Peyer's patch (tissue), 4 donors: ENCODE data around the gene CDX1. TPM values are rescaled to one million over a fixed set of nuclear protein-coding genes. Genes with fewer than 3 reads are reported as not detected.

Source experiments
- DNase-seq, 3 donors: peaks; one replicate each; pipeline ENCODE4 v3.0.0-alpha.2; 2017 to 2019
- H3K27ac ChIP-seq, 4 donors: fragments of 200-600 bp; sonication (generic); one replicate each; pipeline ENCODE4 v1.5.1; 2016 to 2019
- H3K27me3 ChIP-seq, 2 donors: fragments of 200-600 bp; sonication (generic); one replicate each; pipeline ENCODE4 v1.5.1; 2019
- H3K36me3 ChIP-seq, 3 donors: fragments of 200-600 bp; sonication (generic); one replicate each; pipeline ENCODE4 v1.5.1; 2016 to 2019
- H3K4me1 ChIP-seq, 4 donors: fragments of 200-600 bp; sonication (generic); one replicate each; pipeline ENCODE4 v1.5.1; 2016 to 2019
- H3K4me3 ChIP-seq, 4 donors: fragments of 200-600 bp; sonication (generic); 1 replicate in 3 of 4; 2 replicates in 1 of 4; pipeline ENCODE4 v1.5.1; 2016 to 2019; ENCODE audit warnings: mild to moderate bottlenecking in 1 of 4
- H3K9me3 ChIP-seq, 4 donors: fragments of 200-600 bp; sonication (generic); one replicate each; pipeline ENCODE4 v1.5.1; 2016 to 2019; ENCODE audit warnings: mild to moderate bottlenecking in 1 of 4
- POLR2A ChIP-seq, 2 donors: fragments of 450-650 bp; IDR thresholded peaks; one replicate each; pipeline ENCODE4 v1.5.1; 2017; ENCODE audit warnings: antibody characterized with exemption in 2 of 2, mild to moderate bottlenecking in 2 of 2, moderate library complexity in 2 of 2
- total RNA-seq, 4 donors: library from RNA; depleted of rRNA; stranded (reverse); fragments of >200 nt; gene quantifications; one replicate each; pipeline ENCODE4 v1.1.0, GENCODE V29; 2016
- TF ChIP-seq, protein P1 (sequence below), 6 experiments: fragments of 450-650 bp in 4 of 6; fragments of 200-600 bp in 2 of 6; sonication (generic) in 1 of 6; IDR thresholded peaks; one replicate each; pipeline ENCODE4 v1.5.1; 2017 to 2019; ENCODE audit warnings: antibody characterized with exemption in 6 of 6, mild to moderate bottlenecking in 3 of 6, moderate library complexity in 1 of 6

The CDX1 gene
- total RNA-seq, 4 donors from 2014 or later: 177 to 429 (median 370) TPM

DNA sequence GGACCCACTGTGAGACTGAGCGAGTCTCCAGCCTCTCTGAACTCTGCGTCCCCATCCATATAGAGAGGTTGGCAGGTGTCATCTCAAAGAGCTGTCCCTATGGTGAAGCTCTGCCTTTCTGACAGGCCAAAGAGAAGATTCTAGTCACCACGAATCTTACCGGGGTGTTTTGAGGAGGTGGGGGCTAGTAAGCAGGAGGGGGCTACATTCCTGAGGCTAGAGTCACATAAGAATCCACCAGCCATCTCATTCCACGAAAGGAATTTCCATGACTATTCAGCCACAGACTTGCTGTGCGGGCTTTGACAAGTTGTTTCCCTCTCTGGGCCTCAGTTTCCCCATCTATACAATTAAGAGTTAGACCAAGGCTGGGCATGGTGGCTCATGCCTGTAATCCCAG lies 27.2 kb upstream of the CDX1 start:
- peak overlapping the region; percentile 62 to 84 (median 76) for H3K27ac ChIP-seq
- TF ChIP-seq, protein P1, sequence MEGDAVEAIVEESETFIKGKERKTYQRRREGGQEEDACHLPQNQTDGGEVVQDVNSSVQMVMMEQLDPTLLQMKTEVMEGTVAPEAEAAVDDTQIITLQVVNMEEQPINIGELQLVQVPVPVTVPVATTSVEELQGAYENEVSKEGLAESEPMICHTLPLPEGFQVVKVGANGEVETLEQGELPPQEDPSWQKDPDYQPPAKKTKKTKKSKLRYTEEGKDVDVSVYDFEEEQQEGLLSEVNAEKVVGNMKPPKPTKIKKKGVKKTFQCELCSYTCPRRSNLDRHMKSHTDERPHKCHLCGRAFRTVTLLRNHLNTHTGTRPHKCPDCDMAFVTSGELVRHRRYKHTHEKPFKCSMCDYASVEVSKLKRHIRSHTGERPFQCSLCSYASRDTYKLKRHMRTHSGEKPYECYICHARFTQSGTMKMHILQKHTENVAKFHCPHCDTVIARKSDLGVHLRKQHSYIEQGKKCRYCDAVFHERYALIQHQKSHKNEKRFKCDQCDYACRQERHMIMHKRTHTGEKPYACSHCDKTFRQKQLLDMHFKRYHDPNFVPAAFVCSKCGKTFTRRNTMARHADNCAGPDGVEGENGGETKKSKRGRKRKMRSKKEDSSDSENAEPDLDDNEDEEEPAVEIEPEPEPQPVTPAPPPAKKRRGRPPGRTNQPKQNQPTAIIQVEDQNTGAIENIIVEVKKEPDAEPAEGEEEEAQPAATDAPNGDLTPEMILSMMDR (IDR thresholded peaks at IDR 0.05): no peak
- no peak for TF ChIP-seq POLR2A (IDR thresholded peaks at IDR 0.05)
- H3K27me3 ChIP-seq: no peaks in the 10 kb centered on the region
- no peak for DNase-seq
- peaks cover 0 to 63% (median 0%) of the 10 kb centered on the region in 4 donors for H3K4me1 ChIP-seq
- H3K9me3 ChIP-seq: no peaks in the 10 kb centered on the region
- H3K36me3 ChIP-seq: no peaks in the 10 kb centered on the region
- no peak overlapping the region for H3K4me3 ChIP-seq

DNA sequence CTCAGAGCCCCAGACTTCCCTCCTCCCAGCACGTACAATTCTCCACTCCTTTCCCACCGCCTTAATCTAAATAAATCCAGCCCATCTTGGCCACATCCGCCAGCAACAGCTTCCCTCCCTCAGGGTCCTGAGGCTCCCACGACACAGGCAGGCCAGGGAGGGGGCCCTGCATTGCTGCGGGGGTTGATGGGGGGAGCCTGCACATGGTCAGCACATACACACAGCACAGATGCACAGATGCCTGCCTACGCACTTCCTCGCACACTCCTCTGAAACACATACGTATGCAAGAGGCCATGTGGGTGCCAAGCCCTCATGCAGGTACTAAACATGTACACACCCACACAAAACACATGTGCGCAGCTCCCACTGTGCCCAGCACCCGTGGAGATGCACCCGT lies 25.7 kb upstream of the CDX1 start:
- no peaks in the 10 kb centered on the region for H3K27me3 ChIP-seq
- no peaks in the 10 kb centered on the region for H3K9me3 ChIP-seq
- H3K4me1 ChIP-seq: peaks cover 0 to 76% (median 0%) of the 10 kb centered on the region in 4 donors
- no peak for DNase-seq
- no peak for TF ChIP-seq POLR2A (IDR thresholded peaks at IDR 0.05)
- TF ChIP-seq, protein P1 (IDR thresholded peaks at IDR 0.05): no peak
- H3K4me3 ChIP-seq: no peak overlapping the region
- no peaks in the 10 kb centered on the region for H3K36me3 ChIP-seq
- H3K27ac ChIP-seq: peak overlapping the region; percentile 62 to 84 (median 76)

DNA sequence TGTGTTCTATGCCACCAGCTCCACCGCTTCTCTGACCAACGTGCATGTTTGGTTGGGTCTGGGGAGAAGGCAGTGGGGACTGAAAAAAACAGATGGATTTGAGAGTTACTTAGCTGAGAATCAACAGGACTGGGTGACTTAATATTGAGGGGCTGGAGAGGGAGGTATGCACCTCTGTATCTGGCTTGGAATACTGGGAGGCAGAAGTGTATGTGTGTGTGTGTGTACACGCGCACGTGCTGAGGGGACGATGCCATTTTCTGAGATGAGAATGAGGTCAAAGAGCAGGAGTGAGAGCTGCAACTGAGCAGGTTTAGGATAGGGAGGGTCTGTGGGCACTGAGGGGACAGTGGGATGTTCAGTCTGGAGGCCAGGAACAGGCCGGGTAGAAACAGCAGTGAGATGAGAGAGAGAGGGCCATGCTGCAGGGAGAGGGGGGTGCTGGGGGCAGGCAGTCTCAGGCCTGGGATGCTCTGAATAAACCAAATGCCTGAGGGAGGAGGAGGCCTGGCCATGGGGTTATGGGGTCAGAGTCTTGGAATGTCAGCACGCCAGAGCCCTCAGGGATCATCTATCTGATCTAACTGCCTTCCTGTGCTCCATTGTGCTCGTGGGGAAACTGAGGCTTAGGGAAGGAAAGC lies 24.9 kb upstream of the CDX1 start:
- no peak for TF ChIP-seq POLR2A (IDR thresholded peaks at IDR 0.05)
- TF ChIP-seq, protein P1 (IDR thresholded peaks at IDR 0.05): no peak
- DNase-seq: no peak
- no peak overlapping the region for H3K4me3 ChIP-seq
- no peaks in the 10 kb centered on the region for H3K9me3 ChIP-seq
- peak overlapping the region in 3 of 4 donors; percentile 70 to 84 (median 81) for H3K27ac ChIP-seq
- H3K27me3 ChIP-seq: no peaks in the 10 kb centered on the region
- peaks cover 0 to 76% (median 0%) of the 10 kb centered on the region in 4 donors for H3K4me1 ChIP-seq
- no peaks in the 10 kb centered on the region for H3K36me3 ChIP-seq

DNA sequence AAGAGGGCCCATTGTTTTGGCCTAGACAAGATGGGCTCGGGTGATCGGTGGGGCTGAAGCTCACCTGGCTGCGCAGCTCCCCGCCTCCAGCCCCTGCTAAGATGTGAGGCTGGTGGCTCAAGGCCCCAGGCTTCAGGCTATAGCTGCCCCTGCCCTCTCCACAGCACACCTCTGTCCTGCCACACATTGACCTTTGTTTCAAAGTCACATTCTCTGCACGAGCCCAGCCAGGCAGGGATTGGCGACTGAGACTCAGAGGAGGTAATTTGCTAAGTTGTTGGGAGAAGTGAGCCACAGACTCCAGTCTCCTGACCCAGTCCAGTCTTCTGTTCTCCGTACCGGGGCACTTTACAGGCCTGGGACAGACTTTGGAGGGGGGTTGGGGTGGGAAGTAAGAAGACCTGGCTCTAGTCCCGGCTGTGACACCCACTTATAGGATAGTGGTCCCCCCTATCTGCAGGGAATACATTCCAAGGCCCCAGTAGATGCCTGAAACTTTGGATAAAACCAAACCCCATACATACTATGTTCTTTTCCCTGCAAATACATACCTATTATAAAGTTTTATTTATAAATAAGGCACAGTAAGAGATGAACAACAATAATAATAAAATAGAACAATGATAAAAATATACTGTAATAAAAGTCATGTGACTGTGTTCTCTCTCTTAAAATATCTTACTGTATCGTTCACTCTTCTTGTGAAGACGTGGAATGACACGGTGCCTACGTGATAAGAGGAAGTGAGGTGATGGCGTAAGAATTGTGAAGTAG lies 24.2 kb upstream of the CDX1 start:
- Histone ChIP-seq H3K9me3 (no peaks in the 10 kb centered on the region), H3K4me1 (peaks cover 0 to 76% (median 0%) of the 10 kb centered on the region in 4 donors), H3K27me3 (no peaks in the 10 kb centered on the region), H3K27ac (peak overlapping the region; percentile 62 to 84 (median 76)), H3K36me3 (no peaks in the 10 kb centered on the region), H3K4me3 (no peak overlapping the region)
- TF ChIP-seq, protein P1 (IDR thresholded peaks at IDR 0.05): no peak
- no peak for TF ChIP-seq POLR2A (IDR thresholded peaks at IDR 0.05)
- DNase-seq: no peak

DNA sequence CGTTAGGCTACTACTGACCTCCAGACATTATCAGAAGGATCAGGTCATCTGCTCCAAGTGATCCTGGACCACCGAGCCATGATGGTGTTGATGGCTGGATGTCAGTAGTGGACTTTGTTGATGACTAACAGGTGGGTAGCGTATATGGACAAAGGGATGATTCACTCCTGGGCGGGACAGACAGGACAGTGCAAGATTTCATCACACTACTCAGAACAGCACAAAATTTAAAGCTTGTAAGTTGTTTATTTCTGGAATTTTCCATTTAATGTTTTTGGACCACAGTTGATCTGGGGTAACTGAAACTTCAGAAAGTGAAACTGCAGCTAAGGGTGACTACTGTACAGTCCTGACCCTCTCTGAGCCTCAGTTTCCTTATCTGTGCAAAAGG lies 23.6 kb upstream of the CDX1 start:
- Histone ChIP-seq H3K27me3 (no peaks in the 10 kb centered on the region), H3K36me3 (no peaks in the 10 kb centered on the region), H3K4me3 (no peak overlapping the region), H3K4me1 (peaks cover 0 to 76% (median 0%) of the 10 kb centered on the region in 4 donors), H3K9me3 (no peaks in the 10 kb centered on the region), H3K27ac (peak overlapping the region; percentile 62 to 84 (median 72))
- DNase-seq: peak in 1 of 3 donors; percentile 76
- no peak for TF ChIP-seq POLR2A (IDR thresholded peaks at IDR 0.05)
- TF ChIP-seq, protein P1 (IDR thresholded peaks at IDR 0.05): no peak
